HG02981 (cell line): Measurements from ENCODE around the gene ANO7.

Source experiments
- ATAC-seq: cut with Tn5 transposase; IDR thresholded peaks from one replicate; pipeline ENCODE4 v1.9.1; 2021; ENCODE audit warnings: mild to moderate bottlenecking, moderate library complexity; ENCODE audit not compliant: unreplicated experiment

ANO7 gene

DNA sequence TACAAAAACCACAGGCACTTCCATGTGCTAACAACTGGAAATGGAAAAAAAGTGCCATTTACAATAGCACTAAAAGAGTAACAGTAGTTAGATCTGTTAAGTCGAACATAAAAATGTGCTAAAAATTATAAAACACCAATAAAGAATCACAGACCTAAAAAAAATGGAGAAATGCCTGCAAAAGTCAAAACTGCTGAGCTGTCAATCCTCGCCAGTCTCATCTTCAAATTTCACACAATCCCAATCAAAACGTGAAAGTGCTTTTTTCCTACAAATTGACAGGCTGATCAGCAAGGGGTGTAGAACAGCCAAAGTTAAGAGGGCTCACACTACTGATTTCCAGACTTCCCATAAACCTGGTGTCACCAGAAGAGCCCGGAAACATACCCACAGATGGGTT is 53.2 kb downstream of the ANO7 start:
- ATAC-seq, result no peak

GRCh38 chr2:241242306-241242705 is 53.8 kb downstream of the ANO7 start:
- ATAC-seq, result no peak

GRCh38 chr2:241244368-241244767 is 55.9 kb downstream of the ANO7 start:
- ATAC-seq, result no peak

DNA sequence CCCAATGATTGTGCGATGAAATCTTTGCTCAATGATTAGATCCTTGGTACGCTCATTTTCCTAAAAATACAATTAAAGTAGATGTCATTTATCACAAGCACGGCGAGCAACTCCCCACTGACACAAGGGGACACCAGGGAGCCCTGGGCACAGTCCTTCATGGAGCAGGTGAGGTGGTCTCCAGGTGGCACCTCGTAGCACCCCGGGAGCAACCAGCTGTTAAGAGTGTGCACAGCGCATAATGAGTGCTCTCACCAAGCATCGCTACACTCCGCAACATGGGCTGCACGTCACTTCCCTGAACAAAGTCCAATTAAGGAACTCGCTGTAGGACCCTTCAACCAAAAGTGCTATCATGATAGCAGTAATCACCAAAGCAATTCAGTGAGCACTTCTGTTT is 59.8 kb downstream of the ANO7 start:
- ATAC-seq, result no peak

GRCh38 chr2:241248897-241249296 is 60.4 kb downstream of the ANO7 start:
- ATAC-seq, result no peak

- no peak for ATAC-seq
Measured at GRCh38 chr2:241249654-241250053, 61.2 kb downstream of the ANO7 start.

DNA sequence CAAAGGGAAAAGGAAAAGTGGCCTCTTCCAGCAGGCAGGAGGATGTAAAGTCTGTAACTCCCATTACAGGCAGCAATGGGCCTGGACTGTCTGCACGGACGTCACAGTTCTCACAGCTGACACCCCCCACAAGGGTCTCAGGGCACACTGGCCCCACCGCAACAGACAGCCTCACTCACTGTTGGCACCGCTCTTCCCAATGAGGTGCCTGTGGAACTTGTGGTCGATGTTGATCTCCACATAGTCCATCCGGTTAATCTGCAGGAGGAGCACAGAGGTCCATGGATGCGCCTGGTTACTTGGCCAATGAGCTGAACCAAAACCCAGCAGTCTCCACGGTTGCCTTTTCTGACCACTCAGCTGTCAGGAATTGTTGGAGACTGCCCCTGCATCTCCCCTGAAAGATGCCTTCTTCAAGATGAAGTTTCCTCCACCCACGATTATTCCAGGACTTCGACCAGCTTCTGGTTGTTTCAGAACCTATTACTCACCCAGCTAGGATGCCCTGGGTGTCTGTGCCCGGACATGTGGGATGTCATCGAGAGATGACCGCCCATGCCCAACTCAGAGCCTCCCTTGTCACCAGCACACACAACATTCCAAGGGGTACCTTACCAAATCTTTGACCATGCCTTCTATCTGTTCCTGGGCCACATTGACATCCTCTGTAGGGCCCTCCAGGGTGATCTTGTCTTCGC is 64.5 kb downstream of the ANO7 start:
- no peak for ATAC-seq

DNA sequence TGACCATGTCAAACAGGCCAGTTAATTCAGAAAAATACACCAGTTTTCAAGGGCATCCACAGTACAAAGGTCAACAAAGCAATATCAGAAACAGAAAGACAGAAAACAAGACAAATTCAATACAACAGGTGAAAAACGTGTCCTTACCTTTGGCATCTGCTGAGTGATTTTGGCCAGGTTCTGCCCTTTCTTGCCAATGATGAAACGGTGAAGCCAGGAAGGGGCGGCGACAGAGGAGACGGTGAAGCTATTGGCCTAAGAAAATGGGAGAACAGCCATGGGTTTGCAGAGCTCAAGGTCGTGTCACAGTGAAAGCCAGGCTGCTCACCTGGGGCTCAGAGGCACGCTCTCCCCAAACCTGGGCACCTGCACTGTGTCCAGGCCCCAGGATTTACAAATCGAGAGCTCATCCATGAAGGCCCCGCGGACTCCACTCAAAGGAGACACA is 66.5 kb downstream of the ANO7 start:
- no peak for ATAC-seq

DNA sequence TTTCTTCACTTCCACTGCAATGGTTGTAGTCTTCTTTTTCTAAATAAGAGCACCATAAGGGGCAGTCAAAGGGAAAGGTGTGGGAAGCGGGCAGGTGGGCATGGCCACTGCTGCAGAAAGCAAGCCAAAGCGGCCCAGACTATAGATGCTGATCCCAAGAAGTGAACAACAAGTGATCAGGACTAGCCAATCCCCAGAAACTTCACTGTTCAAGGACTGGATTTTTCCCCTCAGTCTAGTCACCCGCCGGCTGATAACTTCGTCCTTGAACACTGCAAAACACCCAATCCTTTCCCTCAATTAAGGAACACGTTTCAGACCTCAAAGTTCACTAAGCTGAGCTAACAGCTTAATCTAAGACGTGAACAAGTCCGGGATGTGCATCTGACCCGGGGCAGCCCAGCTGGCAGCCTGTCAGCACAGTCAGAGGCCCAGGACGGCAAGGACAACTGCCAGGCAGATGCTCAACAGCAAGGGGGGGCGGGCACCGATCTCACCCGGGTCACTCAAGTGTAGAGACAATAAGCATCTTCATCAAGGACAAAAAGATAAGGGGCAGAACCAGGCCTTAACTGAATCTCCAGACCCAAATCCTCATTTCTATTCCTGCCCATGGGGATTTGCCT is 67.2 kb downstream of the ANO7 start:
- ATAC-seq, result no peak

DNA sequence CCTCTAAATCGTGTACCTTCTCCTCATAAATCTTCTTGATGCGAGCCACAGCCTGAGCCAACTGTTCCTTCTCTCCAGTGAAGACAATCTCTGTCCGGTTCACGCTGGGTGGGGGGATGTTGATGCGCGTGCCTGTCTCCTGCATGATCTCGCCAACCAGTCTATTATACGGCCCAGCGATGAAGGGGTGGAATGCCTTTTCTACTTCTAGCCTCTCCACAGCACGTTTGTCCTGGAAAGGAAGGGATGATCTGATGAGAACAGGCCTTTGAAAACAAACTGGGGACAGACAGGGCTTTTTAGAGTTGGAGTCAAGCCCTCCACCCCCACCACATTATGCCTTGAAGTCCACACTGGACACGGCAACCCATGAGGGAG is 67.7 kb downstream of the ANO7 start:
- ATAC-seq, result no peak

- no peak for ATAC-seq
Measured at GRCh38 chr2:241257419-241258032, 69.0 kb downstream of the ANO7 start.

GRCh38 chr2:241258505-241259280 is 70.2 kb downstream of the ANO7 start:
- no peak for ATAC-seq

GRCh38 chr2:241260911-241261310 is 72.4 kb downstream of the ANO7 start:
- ATAC-seq, result no peak

GRCh38 chr2:241261628-241262027 is 73.2 kb downstream of the ANO7 start:
- ATAC-seq, result no peak

GRCh38 chr2:241263061-241263460 is 74.6 kb downstream of the ANO7 start:
- ATAC-seq, result no peak

- ATAC-seq, result no peak
Measured at GRCh38 chr2:241265506-241265905, 77.0 kb downstream of the ANO7 start.

GRCh38 chr2:241267249-241268067 is 79.0 kb downstream of the ANO7 start:
- ATAC-seq, result no peak

DNA sequence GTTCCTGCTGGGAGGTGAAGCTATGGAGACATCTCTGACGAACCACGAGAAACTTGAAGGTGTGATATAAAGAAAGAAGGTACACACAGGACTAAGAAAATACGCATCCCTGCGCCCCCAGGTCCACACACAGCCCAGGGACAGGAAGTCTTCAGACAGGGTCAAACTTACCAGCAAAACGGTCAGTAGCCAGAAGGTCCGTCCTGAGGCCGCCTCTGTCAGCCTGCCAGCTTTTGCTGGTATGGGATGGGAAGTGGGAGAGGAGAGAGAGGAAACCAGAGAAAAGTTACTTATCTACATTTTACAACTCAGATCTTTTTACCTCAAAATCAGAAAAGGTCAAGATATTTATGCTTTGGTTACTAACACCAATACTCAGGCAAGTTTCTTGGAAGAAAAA is 79.8 kb downstream of the ANO7 start:
- no peak for ATAC-seq

DNA sequence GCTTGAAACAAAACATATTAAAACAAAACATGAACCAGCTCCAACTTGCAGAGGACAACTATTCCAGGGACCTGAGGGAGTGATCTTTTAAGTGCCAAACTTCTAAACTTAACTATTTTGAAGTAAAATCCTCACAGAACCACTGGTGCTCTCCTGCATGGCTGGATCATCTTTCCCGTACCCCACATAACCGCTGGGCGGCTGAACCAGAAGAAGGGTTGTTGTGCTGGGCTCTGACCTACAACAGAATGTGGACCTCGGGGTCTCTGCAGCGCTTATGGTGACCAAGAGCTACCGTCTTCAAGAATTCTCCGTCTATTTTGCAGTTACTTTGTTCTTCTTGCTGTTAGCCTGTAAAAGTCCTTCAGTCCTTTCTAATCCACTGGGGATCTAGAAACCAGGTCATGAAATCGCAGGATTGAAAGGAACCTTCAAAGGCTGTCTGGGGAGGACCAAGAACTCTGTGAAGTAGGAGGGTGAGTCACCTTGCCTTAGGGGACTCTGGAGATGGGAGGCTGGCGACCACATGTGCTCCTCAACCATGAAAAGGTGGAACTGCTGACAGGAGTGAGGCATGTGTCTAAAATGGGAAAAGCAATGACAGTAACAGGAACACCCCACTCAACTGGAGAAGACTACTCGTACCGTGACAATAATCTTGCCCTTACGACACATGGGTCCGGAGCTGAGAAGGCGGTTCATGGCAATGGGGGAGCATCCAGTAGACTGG is 80.4 kb downstream of the ANO7 start:
- no peak for ATAC-seq
